Measurements from ENCODE around the gene EXT2. TPM values are rescaled to one million over a fixed set of nuclear protein-coding genes. Genes with fewer than 3 reads are reported as not detected.

EXT2 gene
- total and polyA plus RNA-seq, 2 experiments from 2014 or later = 15.9 to 48.6 TPM

GRCh38 chr11:44137057-44137456 lies 41.6 kb downstream of the EXT2 start:
- H3K27ac ChIP-seq (ENCODE audit: low read depth) = no peak overlapping the region
- no peaks in the 10 kb centered on the region for H3K79me2 ChIP-seq (replicated peaks; ENCODE audit: insufficient read depth)
- H3F3A ChIP-seq (replicated peaks; ENCODE audit: low read depth) = no peaks in the 10 kb centered on the region
- H3K36me3 Mint-ChIP-seq (ENCODE audit: low read depth) = no peaks in the 10 kb centered on the region
- no peaks in the 10 kb centered on the region for H3K27me3 ChIP-seq (ENCODE audit: insufficient read depth)
- H3K4me3 Mint-ChIP-seq = no peak overlapping the region
- H3K9me3 Mint-ChIP-seq = no peaks in the 10 kb centered on the region
- ATAC-seq (no peak), DNase-seq (ENCODE audit: low spot score) (no peak)
- H3K27ac Mint-ChIP-seq = no peak overlapping the region
- peaks cover 2% of the 10 kb centered on the region for H3K27me3 Mint-ChIP-seq (ENCODE audit: insufficient read depth, low read depth, poor library complexity)
- H4K20me1 ChIP-seq (replicated peaks; ENCODE audit: insufficient read depth) = peaks cover 4% of the 10 kb centered on the region; the same call in 1 of the 2 replicates
- no peak overlapping the region for H2AFZ ChIP-seq
- TF ChIP-seq, protein P1, sequence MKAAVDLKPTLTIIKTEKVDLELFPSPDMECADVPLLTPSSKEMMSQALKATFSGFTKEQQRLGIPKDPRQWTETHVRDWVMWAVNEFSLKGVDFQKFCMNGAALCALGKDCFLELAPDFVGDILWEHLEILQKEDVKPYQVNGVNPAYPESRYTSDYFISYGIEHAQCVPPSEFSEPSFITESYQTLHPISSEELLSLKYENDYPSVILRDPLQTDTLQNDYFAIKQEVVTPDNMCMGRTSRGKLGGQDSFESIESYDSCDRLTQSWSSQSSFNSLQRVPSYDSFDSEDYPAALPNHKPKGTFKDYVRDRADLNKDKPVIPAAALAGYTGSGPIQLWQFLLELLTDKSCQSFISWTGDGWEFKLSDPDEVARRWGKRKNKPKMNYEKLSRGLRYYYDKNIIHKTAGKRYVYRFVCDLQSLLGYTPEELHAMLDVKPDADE (IDR thresholded peaks at IDR 0.05) = no peak
- TF ChIP-seq EZH2phosphoT487 (IDR thresholded peaks at IDR 0.05; ENCODE audit: unreplicated experiment) = no peak
- TF ChIP-seq EZH2 (IDR thresholded peaks at IDR 0.05; ENCODE audit: low read depth, unreplicated experiment) = no peak
- no peak for TF ChIP-seq ZNF114 (CRISPR knock-in tag; IDR thresholded peaks at IDR 0.05)
- TF ChIP-seq NANOG (IDR thresholded peaks at IDR 0.05; ENCODE audit: borderline replicate concordance) = no peak
- no peak for TF ChIP-seq JUNB (IDR thresholded peaks at IDR 0.05; ENCODE audit: unreplicated experiment)
- no peak for TF ChIP-seq CTCF (conservative IDR thresholded peaks at IDR 0.05; ENCODE audit: low read depth in 2 of 2)
- TF ChIP-seq, protein P2, sequence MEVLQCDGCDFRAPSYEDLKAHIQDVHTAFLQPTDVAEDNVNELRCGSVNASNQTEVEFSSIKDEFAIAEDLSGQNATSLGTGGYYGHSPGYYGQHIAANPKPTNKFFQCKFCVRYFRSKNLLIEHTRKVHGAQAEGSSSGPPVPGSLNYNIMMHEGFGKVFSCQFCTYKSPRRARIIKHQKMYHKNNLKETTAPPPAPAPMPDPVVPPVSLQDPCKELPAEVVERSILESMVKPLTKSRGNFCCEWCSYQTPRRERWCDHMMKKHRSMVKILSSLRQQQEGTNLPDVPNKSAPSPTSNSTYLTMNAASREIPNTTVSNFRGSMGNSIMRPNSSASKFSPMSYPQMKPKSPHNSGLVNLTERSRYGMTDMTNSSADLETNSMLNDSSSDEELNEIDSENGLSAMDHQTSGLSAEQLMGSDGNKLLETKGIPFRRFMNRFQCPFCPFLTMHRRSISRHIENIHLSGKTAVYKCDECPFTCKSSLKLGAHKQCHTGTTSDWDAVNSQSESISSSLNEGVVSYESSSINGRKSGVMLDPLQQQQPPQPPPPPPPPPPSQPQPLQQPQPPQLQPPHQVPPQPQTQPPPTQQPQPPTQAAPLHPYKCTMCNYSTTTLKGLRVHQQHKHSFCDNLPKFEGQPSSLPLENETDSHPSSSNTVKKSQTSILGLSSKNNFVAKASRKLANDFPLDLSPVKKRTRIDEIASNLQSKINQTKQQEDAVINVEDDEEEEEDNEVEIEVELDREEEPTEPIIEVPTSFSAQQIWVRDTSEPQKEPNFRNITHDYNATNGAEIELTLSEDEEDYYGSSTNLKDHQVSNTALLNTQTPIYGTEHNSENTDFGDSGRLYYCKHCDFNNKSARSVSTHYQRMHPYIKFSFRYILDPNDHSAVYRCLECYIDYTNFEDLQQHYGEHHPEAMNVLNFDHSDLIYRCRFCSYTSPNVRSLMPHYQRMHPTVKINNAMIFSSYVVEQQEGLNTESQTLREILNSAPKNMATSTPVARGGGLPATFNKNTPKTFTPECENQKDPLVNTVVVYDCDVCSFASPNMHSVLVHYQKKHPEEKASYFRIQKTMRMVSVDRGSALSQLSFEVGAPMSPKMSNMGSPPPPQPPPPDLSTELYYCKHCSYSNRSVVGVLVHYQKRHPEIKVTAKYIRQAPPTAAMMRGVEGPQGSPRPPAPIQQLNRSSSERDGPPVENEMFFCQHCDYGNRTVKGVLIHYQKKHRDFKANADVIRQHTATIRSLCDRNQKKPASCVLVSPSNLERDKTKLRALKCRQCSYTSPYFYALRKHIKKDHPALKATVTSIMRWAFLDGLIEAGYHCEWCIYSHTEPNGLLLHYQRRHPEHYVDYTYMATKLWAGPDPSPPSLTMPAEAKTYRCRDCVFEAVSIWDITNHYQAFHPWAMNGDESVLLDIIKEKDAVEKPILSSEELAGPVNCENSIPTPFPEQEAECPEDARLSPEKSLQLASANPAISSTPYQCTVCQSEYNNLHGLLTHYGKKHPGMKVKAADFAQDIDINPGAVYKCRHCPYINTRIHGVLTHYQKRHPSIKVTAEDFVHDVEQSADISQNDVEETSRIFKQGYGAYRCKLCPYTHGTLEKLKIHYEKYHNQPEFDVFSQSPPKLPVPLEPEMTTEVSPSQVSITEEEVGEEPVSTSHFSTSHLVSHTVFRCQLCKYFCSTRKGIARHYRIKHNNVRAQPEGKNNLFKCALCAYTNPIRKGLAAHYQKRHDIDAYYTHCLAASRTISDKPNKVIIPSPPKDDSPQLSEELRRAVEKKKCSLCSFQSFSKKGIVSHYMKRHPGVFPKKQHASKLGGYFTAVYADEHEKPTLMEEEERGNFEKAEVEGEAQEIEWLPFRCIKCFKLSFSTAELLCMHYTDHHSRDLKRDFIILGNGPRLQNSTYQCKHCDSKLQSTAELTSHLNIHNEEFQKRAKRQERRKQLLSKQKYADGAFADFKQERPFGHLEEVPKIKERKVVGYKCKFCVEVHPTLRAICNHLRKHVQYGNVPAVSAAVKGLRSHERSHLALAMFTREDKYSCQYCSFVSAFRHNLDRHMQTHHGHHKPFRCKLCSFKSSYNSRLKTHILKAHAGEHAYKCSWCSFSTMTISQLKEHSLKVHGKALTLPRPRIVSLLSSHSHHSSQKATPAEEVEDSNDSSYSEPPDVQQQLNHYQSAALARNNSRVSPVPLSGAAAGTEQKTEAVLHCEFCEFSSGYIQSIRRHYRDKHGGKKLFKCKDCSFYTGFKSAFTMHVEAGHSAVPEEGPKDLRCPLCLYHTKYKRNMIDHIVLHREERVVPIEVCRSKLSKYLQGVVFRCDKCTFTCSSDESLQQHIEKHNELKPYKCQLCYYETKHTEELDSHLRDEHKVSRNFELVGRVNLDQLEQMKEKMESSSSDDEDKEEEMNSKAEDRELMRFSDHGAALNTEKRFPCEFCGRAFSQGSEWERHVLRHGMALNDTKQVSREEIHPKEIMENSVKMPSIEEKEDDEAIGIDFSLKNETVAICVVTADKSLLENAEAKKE (CRISPR knock-in tag; IDR thresholded peaks at IDR 0.05) = no peak
- TF ChIP-seq, protein P3, sequence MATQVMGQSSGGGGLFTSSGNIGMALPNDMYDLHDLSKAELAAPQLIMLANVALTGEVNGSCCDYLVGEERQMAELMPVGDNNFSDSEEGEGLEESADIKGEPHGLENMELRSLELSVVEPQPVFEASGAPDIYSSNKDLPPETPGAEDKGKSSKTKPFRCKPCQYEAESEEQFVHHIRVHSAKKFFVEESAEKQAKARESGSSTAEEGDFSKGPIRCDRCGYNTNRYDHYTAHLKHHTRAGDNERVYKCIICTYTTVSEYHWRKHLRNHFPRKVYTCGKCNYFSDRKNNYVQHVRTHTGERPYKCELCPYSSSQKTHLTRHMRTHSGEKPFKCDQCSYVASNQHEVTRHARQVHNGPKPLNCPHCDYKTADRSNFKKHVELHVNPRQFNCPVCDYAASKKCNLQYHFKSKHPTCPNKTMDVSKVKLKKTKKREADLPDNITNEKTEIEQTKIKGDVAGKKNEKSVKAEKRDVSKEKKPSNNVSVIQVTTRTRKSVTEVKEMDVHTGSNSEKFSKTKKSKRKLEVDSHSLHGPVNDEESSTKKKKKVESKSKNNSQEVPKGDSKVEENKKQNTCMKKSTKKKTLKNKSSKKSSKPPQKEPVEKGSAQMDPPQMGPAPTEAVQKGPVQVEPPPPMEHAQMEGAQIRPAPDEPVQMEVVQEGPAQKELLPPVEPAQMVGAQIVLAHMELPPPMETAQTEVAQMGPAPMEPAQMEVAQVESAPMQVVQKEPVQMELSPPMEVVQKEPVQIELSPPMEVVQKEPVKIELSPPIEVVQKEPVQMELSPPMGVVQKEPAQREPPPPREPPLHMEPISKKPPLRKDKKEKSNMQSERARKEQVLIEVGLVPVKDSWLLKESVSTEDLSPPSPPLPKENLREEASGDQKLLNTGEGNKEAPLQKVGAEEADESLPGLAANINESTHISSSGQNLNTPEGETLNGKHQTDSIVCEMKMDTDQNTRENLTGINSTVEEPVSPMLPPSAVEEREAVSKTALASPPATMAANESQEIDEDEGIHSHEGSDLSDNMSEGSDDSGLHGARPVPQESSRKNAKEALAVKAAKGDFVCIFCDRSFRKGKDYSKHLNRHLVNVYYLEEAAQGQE (IDR thresholded peaks at IDR 0.05; ENCODE audit: unreplicated experiment) = no peak
- TF ChIP-seq STAT1 (IDR thresholded peaks at IDR 0.05; ENCODE audit: unreplicated experiment) = no peak
- TF ChIP-seq POLR2AphosphoS5 (IDR thresholded peaks at IDR 0.05; ENCODE audit: low read depth) = no peak
- no peak for TF ChIP-seq ZNF331 (CRISPR knock-in tag; IDR thresholded peaks at IDR 0.05; ENCODE audit: low read depth)
- TF ChIP-seq CREB1 (CRISPR knock-in tag; IDR thresholded peaks at IDR 0.05; ENCODE audit: low read depth) = no peak
- no peak overlapping the region for H3K4me2 ChIP-seq
- peaks cover 8% of the 10 kb centered on the region for H3K4me1 Mint-ChIP-seq
- H3K9me2 ChIP-seq (ENCODE audit: insufficient read depth) = no peaks in the 10 kb centered on the region
- no peaks in the 10 kb centered on the region for H3K4me1 ChIP-seq (ENCODE audit: insufficient read depth)
- no peaks in the 10 kb centered on the region for H3K36me3 ChIP-seq (ENCODE audit: insufficient read depth)
- no peak overlapping the region for H3K4me3 ChIP-seq
